HEK293 (cell line): ENCODE results near the gene FLRT1.

Experiments
- CTCF ChIA-PET: fragments of 350-600 bp; formaldehyde crosslinking; extraction: SDS; loops from one replicate; lab custom pipeline; 2021; ENCODE audit warnings: antibody characterized with exemption; lab: Yijun Ruan, JAX
- POLR2A ChIA-PET: fragments of 300-600 bp; formaldehyde crosslinking; extraction: SDS; loops from one replicate; lab custom pipeline; 2020; ENCODE audit warnings: antibody characterized with exemption, inconsistent platforms; lab: Yijun Ruan, JAX
- H3K27ac ChIP-seq: fragments of 200-500 bp; sonication (Bioruptor generic); 2 replicates; pipeline ENCODE4 v1.5.1; 2014; ENCODE audit warnings: low read depth, low read length, control low read depth, inconsistent platforms; ENCODE audit errors: extremely low read depth
- H3K36me3 ChIP-seq, 2 experiments: fragments of 200-500 bp in 1 of 2; sonication (Bioruptor generic) in 1 of 2; 1 replicate in 1 of 2; 2 replicates in 1 of 2; pipeline ENCODE4 v1.5.1; 2014 to 2017; ENCODE audit warnings: inconsistent platforms in 2 of 2, low read length in 2 of 2; ENCODE audit not compliant: control insufficient read depth in 2 of 2, insufficient read depth in 1 of 2
- H3K4me1 ChIP-seq: fragments of 200-500 bp; sonication (Bioruptor generic); 2 replicates; pipeline ENCODE4 v1.5.1; 2014; ENCODE audit warnings: mild to moderate bottlenecking, low read length, inconsistent platforms; ENCODE audit not compliant: control insufficient read depth, insufficient read depth
- H3K4me3 ChIP-seq: 2 replicates; pipeline ENCODE4 v1.5.1; 2011; ENCODE audit warnings: low read depth, mild to moderate bottlenecking, control low read depth, low read length, moderate library complexity
- H3K9me3 ChIP-seq: fragments of 200-500 bp; sonication (Bioruptor generic); 2 replicates; pipeline ENCODE4 v1.5.1; 2014; ENCODE audit warnings: low read depth, low read length, inconsistent platforms; ENCODE audit not compliant: control insufficient read depth, insufficient read depth
- HIC1 ChIP-seq: fragments of 450-650 bp; formaldehyde crosslinking; IDR thresholded peaks from 2 replicates; pipeline ENCODE4 v1.5.1; 2016; ENCODE audit warnings: missing biosample characterization, missing genetic modification characterization
- OVOL3 ChIP-seq: fragments of 450-650 bp; formaldehyde crosslinking; IDR thresholded peaks from 2 replicates; pipeline ENCODE4 v1.5.1; 2016; ENCODE audit warnings: missing biosample characterization, missing genetic modification characterization
- SCRT2 ChIP-seq: fragments of 450-650 bp; formaldehyde crosslinking; IDR thresholded peaks from 2 replicates; pipeline ENCODE4 v1.5.1; 2016; ENCODE audit warnings: missing biosample characterization, missing genetic modification characterization
- ZBTB20 ChIP-seq: fragments of 450-650 bp; formaldehyde crosslinking; IDR thresholded peaks from 2 replicates; pipeline ENCODE4 v1.5.1; 2016; ENCODE audit warnings: missing biosample characterization, missing genetic modification characterization
- ZFHX2 ChIP-seq: fragments of 450-650 bp; formaldehyde crosslinking; conservative IDR thresholded peaks from 2 replicates; pipeline ENCODE4 v1.5.1; 2016; ENCODE audit warnings: missing biosample characterization, missing genetic modification characterization
- ZNF138 ChIP-seq: fragments of 450-650 bp; formaldehyde crosslinking; IDR thresholded peaks from 2 replicates; pipeline ENCODE4 v1.5.1; 2016; ENCODE audit warnings: missing biosample characterization, missing genetic modification characterization, borderline replicate concordance
- ZNF184 ChIP-seq: fragments of 450-650 bp; IDR thresholded peaks from 2 replicates; pipeline ENCODE4 v1.5.1; 2018; ENCODE audit warnings: missing biosample characterization, mild to moderate bottlenecking, missing genetic modification characterization
- ZNF223 ChIP-seq: fragments of 450-650 bp; formaldehyde crosslinking; IDR thresholded peaks from 2 replicates; pipeline ENCODE4 v1.5.1; 2016; ENCODE audit warnings: missing biosample characterization, missing genetic modification characterization
- ZNF26 ChIP-seq: fragments of 450-650 bp; formaldehyde crosslinking; IDR thresholded peaks from 2 replicates; pipeline ENCODE4 v1.5.1; 2016; ENCODE audit warnings: missing biosample characterization, missing genetic modification characterization
- ZNF394 ChIP-seq: fragments of 450-650 bp; formaldehyde crosslinking; IDR thresholded peaks from 2 replicates; pipeline ENCODE4 v1.5.1; 2016; ENCODE audit warnings: missing biosample characterization, missing genetic modification characterization, mild to moderate bottlenecking, moderate library complexity, borderline replicate concordance
- ZNF398 ChIP-seq: fragments of 450-650 bp; formaldehyde crosslinking; IDR thresholded peaks from 2 replicates; pipeline ENCODE4 v1.5.1; 2017; ENCODE audit warnings: missing biosample characterization, missing genetic modification characterization
- ZNF473 ChIP-seq: fragments of 450-650 bp; formaldehyde crosslinking; IDR thresholded peaks from 2 replicates; pipeline ENCODE4 v1.5.1; 2017; ENCODE audit warnings: missing biosample characterization, missing genetic modification characterization
- ZNF548 ChIP-seq: fragments of 450-650 bp; formaldehyde crosslinking; IDR thresholded peaks from 2 replicates; pipeline ENCODE4 v1.5.1; 2016; ENCODE audit warnings: missing biosample characterization, missing genetic modification characterization
- ZNF560 ChIP-seq: fragments of 450-650 bp; formaldehyde crosslinking; IDR thresholded peaks from 2 replicates; pipeline ENCODE4 v1.5.1; 2017; ENCODE audit warnings: missing biosample characterization, missing genetic modification characterization, borderline replicate concordance
- ZNF707 ChIP-seq: fragments of 450-650 bp; formaldehyde crosslinking; IDR thresholded peaks from 2 replicates; pipeline ENCODE4 v1.5.1; 2016; ENCODE audit warnings: missing biosample characterization, missing genetic modification characterization
- TF ChIP-seq, protein P1 (sequence below): fragments of 450-650 bp; formaldehyde crosslinking; IDR thresholded peaks from 2 replicates; pipeline ENCODE4 v1.5.1; 2016; ENCODE audit warnings: missing biosample characterization, missing genetic modification characterization
- TF ChIP-seq, protein P2 (sequence below): fragments of 450-650 bp; formaldehyde crosslinking; IDR thresholded peaks from 2 replicates; pipeline ENCODE4 v1.5.1; 2016; ENCODE audit warnings: missing biosample characterization, missing genetic modification characterization
- TF ChIP-seq, protein P3 (sequence below): fragments of 450-650 bp; formaldehyde crosslinking; IDR thresholded peaks from 2 replicates; pipeline ENCODE4 v1.5.1; 2016; ENCODE audit warnings: missing biosample characterization, missing genetic modification characterization, borderline replicate concordance
- TF ChIP-seq, protein P4 (sequence below): fragments of 450-650 bp; formaldehyde crosslinking; IDR thresholded peaks from 2 replicates; pipeline ENCODE4 v1.5.1; 2016; ENCODE audit warnings: missing biosample characterization, missing genetic modification characterization

FLRT1 gene

GRCh38 chr11:64028398-64029115 is 7.2 kb upstream of the FLRT1 start (continued):
- TF ChIP-seq, protein P1, sequence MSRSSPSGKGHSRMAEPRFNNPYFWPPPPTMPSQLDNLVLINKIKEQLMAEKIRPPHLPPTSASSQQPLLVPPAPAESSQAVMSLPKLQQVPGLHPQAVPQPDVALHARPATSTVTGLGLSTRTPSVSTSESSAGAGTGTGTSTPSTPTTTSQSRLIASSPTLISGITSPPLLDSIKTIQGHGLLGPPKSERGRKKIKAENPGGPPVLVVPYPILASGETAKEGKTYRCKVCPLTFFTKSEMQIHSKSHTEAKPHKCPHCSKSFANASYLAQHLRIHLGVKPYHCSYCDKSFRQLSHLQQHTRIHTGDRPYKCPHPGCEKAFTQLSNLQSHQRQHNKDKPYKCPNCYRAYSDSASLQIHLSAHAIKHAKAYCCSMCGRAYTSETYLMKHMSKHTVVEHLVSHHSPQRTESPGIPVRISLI (tag by site-specific recombination), result no peak
- TF ChIP-seq OVOL3 (tag by site-specific recombination) (no peak), ZFHX2 (tag by site-specific recombination) (0 out of 2 replicates have a peak, but pooled peaks have one; percentile 22), ZNF138 (tag by site-specific recombination) (no peak), ZNF560 (tag by site-specific recombination) (peak; percentile 92), ZNF223 (tag by site-specific recombination) (no peak), HIC1 (tag by site-specific recombination) (0 out of 2 replicates have a peak, but pooled peaks have one; percentile 11), ZNF548 (no peak), ZNF184 (tag by site-specific recombination) (no peak), ZNF26 (no peak)

DNA sequence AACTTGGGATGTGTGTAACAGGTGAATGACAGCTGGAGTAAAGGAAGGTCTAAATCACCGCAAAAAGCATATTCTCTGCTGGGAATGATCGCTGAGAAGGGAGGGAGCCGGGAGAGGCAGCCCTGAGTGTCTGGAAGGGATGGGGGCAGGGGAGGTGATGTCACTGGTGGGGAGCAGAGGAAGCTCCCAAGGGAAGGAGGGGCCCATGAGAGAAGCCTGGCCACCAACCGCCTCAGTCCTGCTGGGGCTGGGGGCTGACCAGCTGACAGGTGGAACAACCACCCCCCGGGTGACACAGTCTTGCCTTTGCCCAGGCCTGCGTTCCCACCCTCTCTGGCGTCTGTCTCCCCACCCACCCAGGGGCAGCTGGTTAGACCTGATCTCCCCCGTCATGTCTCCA is 6.0 kb upstream of the FLRT1 start:
- POLR2A ChIA-PET, result interaction anchor here (0.6 kb wide), 1 partner anchor 1486 kb away, joined by 3 read pairs; no protein-coding TSS in a partner anchor
- no peaks in the 10 kb centered on the region for H3K36me3 ChIP-seq
- TF ChIP-seq ZBTB20 (tag by site-specific recombination) (no peak), ZNF707 (no peak), ZNF394 (tag by site-specific recombination) (no peak), SCRT2 (tag by site-specific recombination) (peak; percentile 72; the same call in 1 of the 2 replicates), OVOL3 (tag by site-specific recombination) (no peak), ZNF473 (no peak), ZNF398 (tag by site-specific recombination) (no peak)
- TF ChIP-seq, protein P2, sequence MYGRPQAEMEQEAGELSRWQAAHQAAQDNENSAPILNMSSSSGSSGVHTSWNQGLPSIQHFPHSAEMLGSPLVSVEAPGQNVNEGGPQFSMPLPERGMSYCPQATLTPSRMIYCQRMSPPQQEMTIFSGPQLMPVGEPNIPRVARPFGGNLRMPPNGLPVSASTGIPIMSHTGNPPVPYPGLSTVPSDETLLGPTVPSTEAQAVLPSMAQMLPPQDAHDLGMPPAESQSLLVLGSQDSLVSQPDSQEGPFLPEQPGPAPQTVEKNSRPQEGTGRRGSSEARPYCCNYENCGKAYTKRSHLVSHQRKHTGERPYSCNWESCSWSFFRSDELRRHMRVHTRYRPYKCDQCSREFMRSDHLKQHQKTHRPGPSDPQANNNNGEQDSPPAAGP (tag by site-specific recombination), result peak; percentile 45; the same call in 1 of the 2 replicates
- TF ChIP-seq, protein P3, sequence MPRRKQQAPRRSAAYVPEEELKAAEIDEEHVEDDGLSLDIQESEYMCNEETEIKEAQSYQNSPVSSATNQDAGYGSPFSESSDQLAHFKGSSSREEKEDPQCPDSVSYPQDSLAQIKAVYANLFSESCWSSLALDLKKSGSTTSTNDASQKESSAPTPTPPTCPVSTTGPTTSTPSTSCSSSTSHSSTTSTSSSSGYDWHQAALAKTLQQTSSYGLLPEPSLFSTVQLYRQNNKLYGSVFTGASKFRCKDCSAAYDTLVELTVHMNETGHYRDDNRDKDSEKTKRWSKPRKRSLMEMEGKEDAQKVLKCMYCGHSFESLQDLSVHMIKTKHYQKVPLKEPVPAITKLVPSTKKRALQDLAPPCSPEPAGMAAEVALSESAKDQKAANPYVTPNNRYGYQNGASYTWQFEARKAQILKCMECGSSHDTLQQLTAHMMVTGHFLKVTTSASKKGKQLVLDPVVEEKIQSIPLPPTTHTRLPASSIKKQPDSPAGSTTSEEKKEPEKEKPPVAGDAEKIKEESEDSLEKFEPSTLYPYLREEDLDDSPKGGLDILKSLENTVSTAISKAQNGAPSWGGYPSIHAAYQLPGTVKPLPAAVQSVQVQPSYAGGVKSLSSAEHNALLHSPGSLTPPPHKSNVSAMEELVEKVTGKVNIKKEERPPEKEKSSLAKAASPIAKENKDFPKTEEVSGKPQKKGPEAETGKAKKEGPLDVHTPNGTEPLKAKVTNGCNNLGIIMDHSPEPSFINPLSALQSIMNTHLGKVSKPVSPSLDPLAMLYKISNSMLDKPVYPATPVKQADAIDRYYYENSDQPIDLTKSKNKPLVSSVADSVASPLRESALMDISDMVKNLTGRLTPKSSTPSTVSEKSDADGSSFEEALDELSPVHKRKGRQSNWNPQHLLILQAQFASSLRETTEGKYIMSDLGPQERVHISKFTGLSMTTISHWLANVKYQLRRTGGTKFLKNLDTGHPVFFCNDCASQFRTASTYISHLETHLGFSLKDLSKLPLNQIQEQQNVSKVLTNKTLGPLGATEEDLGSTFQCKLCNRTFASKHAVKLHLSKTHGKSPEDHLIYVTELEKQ (tag by site-specific recombination), result no peak
- TF ChIP-seq, protein P4, sequence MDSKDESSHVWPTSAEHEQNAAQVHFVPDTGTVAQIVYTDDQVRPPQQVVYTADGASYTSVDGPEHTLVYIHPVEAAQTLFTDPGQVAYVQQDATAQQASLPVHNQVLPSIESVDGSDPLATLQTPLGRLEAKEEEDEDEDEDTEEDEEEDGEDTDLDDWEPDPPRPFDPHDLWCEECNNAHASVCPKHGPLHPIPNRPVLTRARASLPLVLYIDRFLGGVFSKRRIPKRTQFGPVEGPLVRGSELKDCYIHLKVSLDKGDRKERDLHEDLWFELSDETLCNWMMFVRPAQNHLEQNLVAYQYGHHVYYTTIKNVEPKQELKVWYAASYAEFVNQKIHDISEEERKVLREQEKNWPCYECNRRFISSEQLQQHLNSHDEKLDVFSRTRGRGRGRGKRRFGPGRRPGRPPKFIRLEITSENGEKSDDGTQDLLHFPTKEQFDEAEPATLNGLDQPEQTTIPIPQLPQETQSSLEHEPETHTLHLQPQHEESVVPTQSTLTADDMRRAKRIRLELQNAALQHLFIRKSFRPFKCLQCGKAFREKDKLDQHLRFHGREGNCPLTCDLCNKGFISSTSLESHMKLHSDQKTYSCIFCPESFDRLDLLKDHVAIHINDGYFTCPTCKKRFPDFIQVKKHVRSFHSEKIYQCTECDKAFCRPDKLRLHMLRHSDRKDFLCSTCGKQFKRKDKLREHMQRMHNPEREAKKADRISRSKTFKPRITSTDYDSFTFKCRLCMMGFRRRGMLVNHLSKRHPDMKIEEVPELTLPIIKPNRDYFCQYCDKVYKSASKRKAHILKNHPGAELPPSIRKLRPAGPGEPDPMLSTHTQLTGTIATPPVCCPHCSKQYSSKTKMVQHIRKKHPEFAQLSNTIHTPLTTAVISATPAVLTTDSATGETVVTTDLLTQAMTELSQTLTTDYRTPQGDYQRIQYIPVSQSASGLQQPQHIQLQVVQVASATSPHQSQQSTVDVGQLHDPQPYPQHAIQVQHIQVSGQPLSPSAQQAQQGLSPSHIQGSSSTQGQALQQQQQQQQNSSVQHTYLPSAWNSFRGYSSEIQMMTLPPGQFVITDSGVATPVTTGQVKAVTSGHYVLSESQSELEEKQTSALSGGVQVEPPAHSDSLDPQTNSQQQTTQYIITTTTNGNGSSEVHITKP (tag by site-specific recombination), result 0 out of 2 replicates have a peak, but pooled peaks have one; percentile 10
- TF ChIP-seq, all 188 proteins: peak for 3
- Histone ChIP-seq H3K27ac (no peak overlapping the region), H3K9me3 (no peaks in the 10 kb centered on the region), H3K4me3 (no peak overlapping the region), H3K4me1 (no peaks in the 10 kb centered on the region)
- CTCF ChIA-PET, result interaction anchor here (0.6 to 0.7 kb wide), 2 partner anchors 119 to 120 kb away, joined by 3 read pairs; no protein-coding TSS in a partner anchor
